Measurements from ENCODE around the gene C19orf73.

The C19orf73 gene

DNA sequence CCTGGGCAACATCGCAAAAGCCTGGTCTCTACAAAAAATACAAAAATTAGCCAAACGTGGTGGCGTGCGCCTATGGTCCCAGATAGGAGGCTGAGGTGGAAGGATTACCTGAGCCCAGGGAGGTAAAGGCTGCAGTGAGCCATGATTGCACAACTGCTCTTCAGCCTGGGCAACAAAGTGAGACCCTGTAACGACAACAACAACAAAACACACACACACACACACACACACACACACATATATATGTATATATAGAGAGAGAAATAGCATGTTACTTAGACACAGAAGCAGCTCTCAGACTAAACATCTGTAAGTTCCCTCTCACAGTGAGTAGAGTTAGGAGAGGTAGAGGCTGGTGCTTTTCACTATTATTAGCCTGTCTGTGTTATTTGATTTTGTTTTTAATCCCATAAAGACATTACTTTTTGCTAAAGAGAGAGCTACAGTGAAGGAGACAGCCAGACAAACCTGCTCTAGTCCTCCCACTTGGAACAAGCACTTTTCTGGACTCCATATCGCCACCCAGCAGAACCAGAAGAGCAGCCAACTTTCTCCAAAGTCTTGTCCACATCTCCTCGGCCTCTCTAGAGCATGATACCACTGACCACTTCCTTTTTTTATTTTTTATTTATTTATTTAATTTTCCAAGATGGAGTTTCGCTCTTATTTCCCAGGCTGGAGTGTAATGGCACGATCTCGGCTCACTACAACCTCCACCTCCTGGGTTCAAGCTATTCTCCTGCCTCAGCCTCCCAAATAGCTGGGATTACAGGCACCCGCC is 7.5 kb downstream of the C19orf73 start:
- DNase-seq (ENCODE audit: low spot score), result no peak
- TF ChIP-seq, protein P1, sequence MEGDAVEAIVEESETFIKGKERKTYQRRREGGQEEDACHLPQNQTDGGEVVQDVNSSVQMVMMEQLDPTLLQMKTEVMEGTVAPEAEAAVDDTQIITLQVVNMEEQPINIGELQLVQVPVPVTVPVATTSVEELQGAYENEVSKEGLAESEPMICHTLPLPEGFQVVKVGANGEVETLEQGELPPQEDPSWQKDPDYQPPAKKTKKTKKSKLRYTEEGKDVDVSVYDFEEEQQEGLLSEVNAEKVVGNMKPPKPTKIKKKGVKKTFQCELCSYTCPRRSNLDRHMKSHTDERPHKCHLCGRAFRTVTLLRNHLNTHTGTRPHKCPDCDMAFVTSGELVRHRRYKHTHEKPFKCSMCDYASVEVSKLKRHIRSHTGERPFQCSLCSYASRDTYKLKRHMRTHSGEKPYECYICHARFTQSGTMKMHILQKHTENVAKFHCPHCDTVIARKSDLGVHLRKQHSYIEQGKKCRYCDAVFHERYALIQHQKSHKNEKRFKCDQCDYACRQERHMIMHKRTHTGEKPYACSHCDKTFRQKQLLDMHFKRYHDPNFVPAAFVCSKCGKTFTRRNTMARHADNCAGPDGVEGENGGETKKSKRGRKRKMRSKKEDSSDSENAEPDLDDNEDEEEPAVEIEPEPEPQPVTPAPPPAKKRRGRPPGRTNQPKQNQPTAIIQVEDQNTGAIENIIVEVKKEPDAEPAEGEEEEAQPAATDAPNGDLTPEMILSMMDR (IDR thresholded peaks at IDR 0.05; ENCODE audit: extremely low read depth, missing control alignments), result no peak

DNA sequence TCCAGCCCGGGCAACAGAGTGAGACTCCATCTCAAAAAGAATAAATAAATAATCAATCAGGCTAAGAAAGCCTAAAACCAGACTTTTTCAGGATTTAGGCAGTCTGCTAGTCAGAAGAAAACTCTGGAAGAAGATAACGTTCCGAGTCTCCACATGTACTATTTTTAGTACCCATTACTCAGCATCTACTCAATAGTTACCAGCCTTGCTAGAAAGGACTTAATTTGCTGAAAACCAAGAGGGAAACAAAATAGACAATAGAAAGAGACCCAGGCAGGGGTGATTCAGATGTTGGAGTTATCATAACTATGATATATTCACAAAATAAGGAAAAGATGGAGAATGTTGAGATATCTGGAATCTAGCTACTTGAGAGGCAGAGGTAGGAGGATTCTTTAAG is 8.4 kb downstream of the C19orf73 start:
- TF ChIP-seq, protein P1 (IDR thresholded peaks at IDR 0.05; ENCODE audit: extremely low read depth, missing control alignments), result no peak
- DNase-seq (ENCODE audit: low spot score), result no peak

DNA sequence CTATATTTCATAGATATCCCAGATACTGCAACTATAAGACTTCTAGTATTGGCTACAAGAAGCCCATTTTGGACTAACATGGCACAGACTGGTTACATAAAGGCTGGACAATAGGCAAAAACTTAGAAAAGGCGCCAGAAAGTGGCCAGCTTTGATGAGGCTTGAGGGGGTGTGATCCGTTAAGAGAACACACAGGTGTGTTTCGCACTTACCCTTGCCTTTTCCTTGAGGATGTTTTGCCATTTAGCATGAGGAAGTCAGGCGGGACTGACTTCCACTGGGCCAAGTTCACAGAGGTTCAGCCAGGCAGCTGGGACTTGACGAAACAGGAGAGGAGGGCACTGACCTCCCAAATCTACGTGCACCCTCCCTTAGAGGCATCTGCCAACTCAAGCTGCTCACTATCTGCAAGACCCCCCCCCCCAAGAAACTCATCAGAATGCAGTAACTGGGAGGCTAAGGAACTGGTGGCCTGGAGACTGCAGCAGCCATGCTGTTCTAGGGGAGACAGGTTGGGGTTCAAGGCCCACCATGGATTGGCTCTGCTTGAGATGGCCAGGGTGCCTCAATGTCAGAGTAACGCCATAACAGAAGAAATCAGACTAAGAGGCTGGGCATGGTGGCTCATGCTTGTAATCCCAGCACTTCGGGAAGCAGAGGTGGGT is 9.2 kb downstream of the C19orf73 start:
- no peak for DNase-seq (ENCODE audit: low spot score)
- TF ChIP-seq, protein P1 (IDR thresholded peaks at IDR 0.05; ENCODE audit: extremely low read depth, missing control alignments), result no peak

DNA sequence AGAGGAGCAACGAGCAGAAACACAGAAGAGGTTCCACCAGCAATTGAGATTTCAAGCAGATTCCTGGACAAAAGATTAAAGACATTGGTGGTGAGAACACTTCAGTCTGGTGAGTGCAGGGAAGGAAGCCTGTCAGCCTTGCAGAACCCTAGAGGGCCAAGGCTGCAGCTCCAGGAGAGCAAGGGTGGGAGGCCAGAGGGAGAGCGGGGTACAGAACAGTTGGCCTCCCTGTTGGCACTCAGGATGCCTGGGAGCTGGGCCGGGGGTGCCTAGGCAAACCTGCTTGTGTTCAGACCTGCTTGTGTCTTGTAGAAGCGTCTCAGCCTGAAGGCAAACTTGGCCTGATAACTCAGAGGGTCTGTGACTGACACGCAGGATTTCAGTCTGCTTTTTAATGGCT is 9.9 kb downstream of the C19orf73 start:
- DNase-seq (ENCODE audit: low spot score), result no peak
- TF ChIP-seq, protein P1 (IDR thresholded peaks at IDR 0.05; ENCODE audit: extremely low read depth, missing control alignments), result no peak

DNA sequence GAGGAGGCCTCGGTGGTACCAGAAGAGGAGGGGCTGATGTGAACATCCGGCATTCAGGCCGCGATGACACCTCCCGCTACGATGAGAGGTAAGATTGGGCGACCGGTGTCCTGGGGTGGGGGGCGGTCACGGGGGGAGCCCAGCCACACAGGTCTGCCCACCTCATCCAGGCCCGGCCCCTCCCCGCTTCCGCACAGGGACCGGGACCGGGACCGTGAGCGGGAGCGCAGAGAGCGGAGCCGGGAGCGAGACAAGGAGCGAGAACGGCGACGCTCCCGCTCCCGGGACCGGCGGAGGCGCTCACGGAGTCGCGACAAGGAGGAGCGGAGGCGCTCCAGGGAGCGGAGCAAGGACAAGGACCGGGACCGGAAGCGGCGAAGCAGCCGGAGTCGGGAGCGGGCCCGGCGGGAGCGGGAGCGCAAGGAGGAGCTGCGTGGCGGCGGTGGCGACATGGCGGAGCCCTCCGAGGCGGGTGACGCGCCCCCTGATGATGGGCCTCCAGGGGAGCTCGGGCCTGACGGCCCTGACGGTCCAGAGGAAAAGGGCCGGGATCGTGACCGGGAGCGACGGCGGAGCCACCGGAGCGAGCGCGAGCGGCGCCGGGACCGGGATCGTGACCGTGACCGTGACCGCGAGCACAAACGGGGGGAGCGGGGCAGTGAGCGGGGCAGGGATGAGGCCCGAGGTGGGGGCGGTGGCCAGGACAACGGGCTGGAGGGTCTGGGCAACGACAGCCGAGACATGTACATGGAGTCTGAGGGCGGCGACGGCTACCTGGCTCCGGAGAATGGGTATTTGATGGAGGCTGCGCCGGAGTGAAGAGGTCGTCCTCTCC is 11.1 kb downstream of the C19orf73 start:
- TF ChIP-seq, protein P1 (IDR thresholded peaks at IDR 0.05; ENCODE audit: extremely low read depth, missing control alignments), result no peak
- DNase-seq (ENCODE audit: low spot score), result no peak

DNA sequence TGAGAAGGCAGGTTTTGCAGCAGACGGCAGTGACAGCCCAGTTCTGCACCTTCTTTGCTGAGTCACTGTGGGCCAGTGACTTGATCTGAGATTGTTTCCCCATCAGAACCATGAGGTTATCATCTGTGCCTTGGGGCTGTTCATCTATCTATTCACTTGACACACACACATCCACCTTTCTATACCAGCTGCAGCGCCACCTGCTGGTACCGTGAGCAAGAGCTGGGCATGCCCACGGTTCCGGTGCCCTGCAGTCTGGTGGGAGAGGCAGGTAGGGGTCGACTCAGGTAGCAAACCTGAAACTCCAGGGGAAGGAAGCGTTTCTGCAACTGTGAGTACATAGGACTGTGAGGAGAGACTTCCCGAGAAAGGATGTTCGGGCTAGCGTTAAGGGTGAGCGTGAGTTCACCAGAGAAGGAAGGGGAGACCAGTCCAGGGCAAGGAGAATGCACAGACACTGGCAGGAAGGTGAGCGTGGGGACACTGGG is 12.3 kb downstream of the C19orf73 start:
- peak; percentile 63 for DNase-seq (ENCODE audit: low spot score)
- TF ChIP-seq, protein P1 (IDR thresholded peaks at IDR 0.05; ENCODE audit: extremely low read depth, missing control alignments), result peak; percentile 48
